ENCODE measurements around the gene PLP1.

- no peak for TF ChIP-seq SUZ12 (IDR thresholded peaks at IDR 0.05; ENCODE audit: extremely low read depth, insufficient read depth, insufficient read length)
- no peak for TF ChIP-seq ZNF274 (IDR thresholded peaks at IDR 0.05; ENCODE audit: low read depth, low read length)
- no peak for TF ChIP-seq YY1 (IDR thresholded peaks at IDR 0.05; ENCODE audit: insufficient read depth, insufficient read length)
These were observed 47.6 kb upstream of the PLP1 start for GRCh38 chrX:103729015-103729414.

Data from NT2/D1 (cell line).